Coronary artery (tissue), 2 donors: ENCODE measurements around the gene ANKRD1.

Experiments
- DNase-seq: peaks from one replicate; pipeline ENCODE4 v3.0.0-alpha.2; 2017; ENCODE audit warnings: low spot score
- H3K27ac ChIP-seq, 2 donors: fragments of 200-600 bp; sonication (generic); one replicate each; pipeline ENCODE4 v1.5.1; 2016 to 2019
- H3K4me3 ChIP-seq: fragments of 200-600 bp; sonication (generic); 2 replicates; pipeline ENCODE4 v1.5.1; 2016; ENCODE audit warnings: mild to moderate bottlenecking, moderate library complexity
- TF ChIP-seq, protein P1 (sequence below): fragments of 200-600 bp; sonication (generic); IDR thresholded peaks from one replicate; pipeline ENCODE4 v1.5.1; 2019; ENCODE audit warnings: antibody characterized with exemption

Gene ANKRD1

DNA sequence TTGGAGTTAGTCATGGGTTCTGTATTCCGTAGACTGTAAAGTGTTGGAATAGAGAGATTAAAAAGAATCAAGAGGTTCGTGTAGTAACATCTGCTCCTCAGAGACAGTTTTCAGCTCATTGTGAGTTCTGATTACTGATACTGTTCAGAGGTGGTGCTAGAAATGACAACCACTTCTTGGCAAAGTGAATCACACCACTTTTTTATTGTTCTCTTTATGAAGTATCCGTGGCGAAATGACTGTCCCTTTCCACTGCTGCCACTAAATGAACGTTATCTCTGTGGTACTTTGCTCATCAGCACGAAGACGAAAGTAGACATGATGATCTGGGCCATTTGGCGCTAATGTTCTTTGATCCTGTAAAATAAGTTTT lies 48.3 kb downstream of the ANKRD1 start:
- DNase-seq = no peak
- no peak overlapping the region for H3K27ac ChIP-seq
- H3K4me3 ChIP-seq = peak overlapping the region; percentile 93
- TF ChIP-seq, protein P1, sequence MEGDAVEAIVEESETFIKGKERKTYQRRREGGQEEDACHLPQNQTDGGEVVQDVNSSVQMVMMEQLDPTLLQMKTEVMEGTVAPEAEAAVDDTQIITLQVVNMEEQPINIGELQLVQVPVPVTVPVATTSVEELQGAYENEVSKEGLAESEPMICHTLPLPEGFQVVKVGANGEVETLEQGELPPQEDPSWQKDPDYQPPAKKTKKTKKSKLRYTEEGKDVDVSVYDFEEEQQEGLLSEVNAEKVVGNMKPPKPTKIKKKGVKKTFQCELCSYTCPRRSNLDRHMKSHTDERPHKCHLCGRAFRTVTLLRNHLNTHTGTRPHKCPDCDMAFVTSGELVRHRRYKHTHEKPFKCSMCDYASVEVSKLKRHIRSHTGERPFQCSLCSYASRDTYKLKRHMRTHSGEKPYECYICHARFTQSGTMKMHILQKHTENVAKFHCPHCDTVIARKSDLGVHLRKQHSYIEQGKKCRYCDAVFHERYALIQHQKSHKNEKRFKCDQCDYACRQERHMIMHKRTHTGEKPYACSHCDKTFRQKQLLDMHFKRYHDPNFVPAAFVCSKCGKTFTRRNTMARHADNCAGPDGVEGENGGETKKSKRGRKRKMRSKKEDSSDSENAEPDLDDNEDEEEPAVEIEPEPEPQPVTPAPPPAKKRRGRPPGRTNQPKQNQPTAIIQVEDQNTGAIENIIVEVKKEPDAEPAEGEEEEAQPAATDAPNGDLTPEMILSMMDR = no peak

DNA sequence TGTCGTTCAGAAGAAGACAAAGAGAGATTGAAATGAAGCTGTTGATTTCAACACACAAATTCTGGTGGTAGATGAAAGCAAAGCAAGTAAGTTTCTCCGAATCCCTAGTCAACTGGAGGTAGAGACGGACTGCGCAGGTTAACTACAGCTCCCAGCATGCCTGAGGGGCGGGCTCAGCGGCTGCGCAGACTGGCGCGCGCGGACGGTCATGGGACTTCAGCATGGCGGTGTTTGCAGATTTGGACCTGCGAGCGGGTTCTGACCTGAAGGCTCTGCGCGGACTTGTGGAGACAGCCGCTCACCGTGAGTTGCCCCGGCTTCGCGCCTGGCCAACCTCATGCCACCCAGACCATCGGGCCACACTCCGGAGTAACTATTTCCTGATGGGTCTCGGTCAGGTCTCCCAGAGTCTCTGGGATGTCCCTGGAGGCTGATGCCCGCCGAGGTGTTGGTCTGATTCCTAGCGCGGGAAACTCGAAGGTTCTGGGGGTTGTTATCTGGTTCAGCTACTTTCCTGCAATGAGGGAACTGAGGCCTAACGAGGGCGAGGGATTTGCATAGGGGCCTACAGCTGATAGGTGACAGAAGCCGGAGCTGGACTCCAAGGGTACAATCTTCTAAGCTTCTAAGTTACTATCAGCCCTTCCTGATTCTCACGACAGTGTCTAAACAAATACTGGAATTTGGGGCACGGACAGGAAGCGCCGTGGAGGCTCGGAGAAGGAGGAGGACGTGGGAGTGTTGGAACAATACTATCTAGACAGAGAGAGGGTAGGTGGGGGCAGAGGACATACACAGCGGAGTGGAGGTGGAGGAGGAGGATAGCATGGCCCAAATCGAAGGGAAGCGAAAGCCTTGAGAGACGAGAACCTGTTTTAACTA lies 48.9 kb downstream of the ANKRD1 start, which contains the start of gene RPP30:
RPP30 (plus strand) TSS at position 209 of the 882 bp plus-strand sequence; CDS start at position 222, 13 bp downstream.
- Histone ChIP-seq H3K27ac (peak within 1 kb of the TSS; percentile 54 to 83), H3K4me3 (peak within 1 kb of the TSS; percentile 93)
- TF ChIP-seq, protein P1 = no peak
- peak; percentile 88 for DNase-seq

DNA sequence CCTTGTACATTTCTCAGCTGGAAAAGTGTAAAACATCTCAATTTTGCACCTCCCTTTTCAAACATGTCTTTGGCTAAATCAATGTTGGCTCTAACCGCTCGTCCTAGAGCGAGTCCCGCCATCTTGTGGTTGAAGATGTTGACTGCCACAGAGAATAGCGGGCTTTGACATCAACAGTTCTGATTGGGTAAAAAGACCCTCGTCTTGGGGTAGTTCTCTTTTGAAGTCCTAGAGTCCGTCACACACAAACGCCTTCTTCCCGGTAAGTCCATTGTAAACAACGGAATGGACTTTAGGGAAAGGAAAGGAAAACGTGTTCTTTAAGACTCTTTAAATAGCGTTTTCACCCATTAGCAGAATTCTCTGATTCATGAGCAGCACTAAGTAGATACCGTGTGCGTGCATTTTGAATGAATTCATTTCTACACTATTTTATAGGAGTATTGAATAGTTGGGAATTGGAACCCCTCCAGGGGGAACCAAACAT lies 49.6 kb downstream of the ANKRD1 start:
- TF ChIP-seq, protein P1 = no peak
- peak overlapping the region; percentile 54 to 83 for H3K27ac ChIP-seq
- no peak for DNase-seq
- H3K4me3 ChIP-seq = peak overlapping the region; percentile 93

DNA sequence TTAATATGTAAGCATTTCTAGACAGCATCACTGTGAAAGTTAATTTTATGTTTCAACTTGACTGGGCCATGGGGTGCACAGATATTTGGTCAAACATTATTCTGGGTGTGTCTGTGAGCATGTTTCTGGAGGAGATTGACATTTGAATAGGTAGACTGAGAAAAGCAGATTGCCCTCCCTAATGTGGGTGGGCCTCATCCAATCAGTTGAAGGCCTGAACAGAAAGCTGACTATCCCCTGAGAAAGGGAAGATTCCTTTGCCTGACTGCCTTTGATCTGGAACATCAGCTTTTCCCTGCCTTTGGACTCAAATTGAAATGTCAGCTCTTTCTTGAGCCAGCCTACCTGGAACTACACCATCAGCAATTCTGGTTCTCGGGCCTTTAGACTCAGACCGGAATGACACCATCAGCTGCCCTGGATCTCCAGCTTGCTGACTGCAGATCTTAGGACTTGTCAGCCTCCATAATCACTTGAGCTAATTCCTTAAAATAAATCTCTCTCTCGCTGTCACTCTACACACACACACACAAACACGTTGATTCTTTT lies 54.8 kb downstream of the ANKRD1 start:
- no peak overlapping the region for H3K4me3 ChIP-seq
- no peak for DNase-seq
- no peak overlapping the region for H3K27ac ChIP-seq
- TF ChIP-seq, protein P1 = no peak

DNA sequence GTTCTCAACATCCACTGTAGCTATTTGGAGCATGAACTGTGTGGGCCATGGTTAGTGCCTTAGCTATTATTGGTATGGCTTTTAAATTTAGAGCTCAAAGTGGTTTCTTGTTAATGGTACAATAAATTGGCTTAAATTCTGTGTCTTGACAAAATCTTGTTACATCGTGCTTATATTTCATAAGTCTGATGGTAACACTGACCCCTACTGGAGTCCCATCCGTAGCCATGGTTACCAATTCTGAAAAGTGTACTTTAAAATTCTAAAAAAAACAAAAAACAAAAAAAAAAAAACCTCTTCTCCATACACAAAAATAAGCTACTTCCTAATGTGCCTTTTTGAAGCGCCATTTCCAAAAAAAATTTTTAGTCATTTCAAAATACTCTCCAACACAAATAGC lies 55.5 kb downstream of the ANKRD1 start:
- DNase-seq = no peak
- Histone ChIP-seq H3K4me3 (no peak overlapping the region), H3K27ac (no peak overlapping the region)
- TF ChIP-seq, protein P1 = no peak

DNA sequence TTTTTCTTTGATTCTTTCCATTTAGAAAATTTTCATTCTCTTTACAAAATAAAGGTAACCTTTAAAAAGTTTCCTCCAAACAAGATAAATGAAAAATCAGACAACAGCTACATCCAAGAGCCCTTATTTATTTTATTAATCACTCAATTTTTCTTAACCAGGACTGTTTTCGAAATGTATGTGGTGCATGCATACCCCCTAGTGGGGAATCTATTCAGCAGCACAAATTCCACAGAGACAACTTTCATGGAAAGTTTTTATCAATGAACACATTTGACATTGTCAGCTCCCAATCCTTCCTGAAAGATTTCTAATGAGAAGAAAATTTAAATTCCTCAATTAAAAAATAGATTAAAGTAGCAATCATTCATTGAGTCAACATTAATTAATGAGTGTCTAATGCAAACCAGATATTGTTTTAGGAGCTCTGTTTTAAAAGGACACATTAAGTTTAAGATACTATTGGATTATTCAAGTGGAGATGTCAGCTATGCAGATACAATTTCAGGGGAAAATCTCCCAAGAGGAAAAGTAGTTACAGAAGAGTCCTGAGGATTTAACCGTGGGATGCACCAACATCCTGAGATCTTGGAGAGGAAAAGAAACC lies 57.9 kb downstream of the ANKRD1 start:
- TF ChIP-seq, protein P1 = peak; percentile 33
- no peak for DNase-seq
- Histone ChIP-seq H3K4me3 (no peak overlapping the region), H3K27ac (no peak overlapping the region)
